Nephron (organoid): Measurements from ENCODE around the gene JMJD4.

Experiments used
- H3K27ac Mint-ChIP-seq, 3 experiments: 2 replicates each; pipeline ENCODE4 v1.8.0; 2020; ENCODE audit warnings: mixed read lengths in 3 of 3, mild to moderate bottlenecking in 2 of 3, moderate library complexity in 1 of 3
- H3K27me3 Mint-ChIP-seq: 2 replicates; pipeline ENCODE4 v1.8.0; 2021; ENCODE audit warnings: low read depth, mild to moderate bottlenecking, moderate library complexity, mixed read lengths
- H3K36me3 Mint-ChIP-seq: 2 replicates; pipeline ENCODE4 v1.8.0; 2020; ENCODE audit warnings: low read depth, mixed read lengths
- H3K4me1 Mint-ChIP-seq: 2 replicates; pipeline ENCODE4 v1.8.0; 2020; ENCODE audit warnings: mixed read lengths
- H3K4me3 Mint-ChIP-seq, 3 experiments: 2 replicates each; pipeline ENCODE4 v1.8.0; 2020; ENCODE audit warnings: mild to moderate bottlenecking in 3 of 3, mixed read lengths in 3 of 3, moderate library complexity in 2 of 3
- H3K9me3 Mint-ChIP-seq: 2 replicates; pipeline ENCODE4 v1.8.0; 2020; ENCODE audit warnings: mixed read lengths
- CTCF ChIP-seq, 3 experiments: fragments of 200-600 bp; sonication (generic); IDR thresholded peaks; one replicate each; pipeline ENCODE4 v1.5.0; 2021; ENCODE audit warnings: antibody characterized with exemption in 3 of 3; ENCODE audit not compliant: unreplicated experiment in 3 of 3

JMJD4 gene

DNA sequence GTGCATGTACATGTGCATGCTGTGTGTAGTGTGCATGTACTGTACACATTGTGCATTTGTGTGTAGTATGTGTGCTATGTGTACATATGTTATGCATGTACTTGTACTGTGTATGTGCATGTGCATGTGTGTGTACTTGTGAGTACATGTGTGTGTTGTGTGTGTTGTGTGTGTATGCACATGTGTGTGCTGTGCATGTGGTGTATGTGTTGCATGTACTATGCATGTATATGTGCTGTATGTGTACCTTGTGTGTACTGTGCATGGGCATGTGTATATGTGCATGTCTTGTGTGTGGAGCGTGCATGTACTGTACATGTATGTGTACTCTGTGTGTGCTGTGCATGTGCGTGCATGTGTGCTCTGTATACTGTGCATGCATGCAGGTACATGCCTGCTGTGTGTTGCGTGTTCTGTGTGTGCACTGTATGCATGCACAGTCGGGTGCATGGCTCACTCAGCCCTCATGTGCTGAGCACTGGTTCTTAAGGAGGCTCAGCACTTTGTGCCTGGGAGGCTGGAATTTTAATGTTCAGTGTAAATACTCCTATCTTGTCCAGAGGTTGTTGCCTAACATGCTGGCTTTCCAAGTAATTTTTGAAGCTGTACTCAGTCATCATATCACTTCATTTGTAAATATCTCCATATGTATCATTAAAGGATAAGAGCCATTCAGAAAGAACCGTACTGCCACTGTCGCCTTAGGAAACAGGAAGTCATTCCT, 32.5 kb upstream of the JMJD4 start:
- Mint-ChIP-seq H3K9me3 (no peaks in the 10 kb centered on the region), H3K27ac (no peak overlapping the region), H3K4me3 (no peak overlapping the region), H3K36me3 (peaks cover 42% of the 10 kb centered on the region), H3K27me3 (peaks cover 2% of the 10 kb centered on the region), H3K4me1 (peaks cover 5% of the 10 kb centered on the region)
- TF ChIP-seq CTCF (IDR thresholded peaks at IDR 0.05; ENCODE audit: unreplicated experiment in 3 of 3) = no peak

- Mint-ChIP-seq H3K27ac (no peak overlapping the region), H3K4me1 (peaks cover 5% of the 10 kb centered on the region), H3K27me3 (peaks cover 5% of the 10 kb centered on the region), H3K36me3 (peaks cover 38% of the 10 kb centered on the region), H3K4me3 (no peak overlapping the region), H3K9me3 (no peaks in the 10 kb centered on the region)
- no peak for TF ChIP-seq CTCF (IDR thresholded peaks at IDR 0.05; ENCODE audit: unreplicated experiment in 3 of 3)
Observed at GRCh38 chr1:227766653-227767277, 31.7 kb upstream of the JMJD4 start.

GRCh38 chr1:227766015-227766634, 31.0 kb upstream of the JMJD4 start:
- H3K4me1 Mint-ChIP-seq = peaks cover 5% of the 10 kb centered on the region
- peaks cover 44% of the 10 kb centered on the region for H3K36me3 Mint-ChIP-seq
- TF ChIP-seq CTCF (IDR thresholded peaks at IDR 0.05; ENCODE audit: unreplicated experiment in 3 of 3) = no peak

GRCh38 chr1:227765261-227766014, 30.3 kb upstream of the JMJD4 start:
- Mint-ChIP-seq H3K9me3 (no peaks in the 10 kb centered on the region), H3K4me1 (peaks cover 10% of the 10 kb centered on the region), H3K4me3 (no peak overlapping the region), H3K27ac (no peak overlapping the region), H3K36me3 (peaks cover 44% of the 10 kb centered on the region), H3K27me3 (peaks cover 5% of the 10 kb centered on the region)
- no peak for TF ChIP-seq CTCF (IDR thresholded peaks at IDR 0.05; ENCODE audit: unreplicated experiment in 3 of 3)

More at GRCh38 chr1:227766015-227766634, 31.0 kb upstream of the JMJD4 start:
- Mint-ChIP-seq H3K27ac (no peak overlapping the region), H3K27me3 (peaks cover 5% of the 10 kb centered on the region), H3K4me3 (no peak overlapping the region), H3K9me3 (no peaks in the 10 kb centered on the region)

GRCh38 chr1:227764019-227764391, 28.9 kb upstream of the JMJD4 start:
- no peak overlapping the region for H3K4me3 Mint-ChIP-seq
- no peaks in the 10 kb centered on the region for H3K9me3 Mint-ChIP-seq
- TF ChIP-seq CTCF (IDR thresholded peaks at IDR 0.05; ENCODE audit: unreplicated experiment in 3 of 3) = no peak
- H3K4me1 Mint-ChIP-seq = peaks cover 24% of the 10 kb centered on the region
- H3K27me3 Mint-ChIP-seq = peaks cover 5% of the 10 kb centered on the region
- peaks cover 51% of the 10 kb centered on the region for H3K36me3 Mint-ChIP-seq
- no peak overlapping the region for H3K27ac Mint-ChIP-seq
